Left lung (tissue), 10 donors: ENCODE measurements around the gene TAF1L. TPM values are rescaled to one million over a fixed set of nuclear protein-coding genes. Genes with fewer than 3 reads are reported as not detected.

Source experiments
- ATAC-seq: fragments of 200-7000 bp; cut with Tn5 transposase; one replicate; pipeline ENCODE4 v1.9.1; 2020; ENCODE audit warnings: moderate library complexity
- DNase-seq, 4 donors: peaks; one replicate each; pipeline ENCODE4 v3.0.0-alpha.2; 2013 to 2020
- H3K27ac ChIP-seq, 2 donors: fragments of 200-600 bp; sonication (generic) in 1 of 2; one replicate each; pipeline versions ENCODE4 v1.5.0 to v1.8.0; 2020 to 2021
- H3K27me3 ChIP-seq, 2 donors: fragments of 200-600 bp; sonication (generic) in 1 of 2; one replicate each; pipeline versions ENCODE4 v1.5.0 to v1.8.0; 2020 to 2021
- H3K36me3 ChIP-seq, 2 donors: fragments of 200-600 bp; sonication (generic) in 1 of 2; one replicate each; pipeline versions ENCODE4 v1.5.0 to v1.8.0; 2020 to 2021
- H3K4me1 ChIP-seq, 2 donors: fragments of 200-600 bp; one replicate each; pipeline ENCODE4 v1.8.0; 2021
- H3K4me3 ChIP-seq, 2 donors: fragments of 200-600 bp; sonication (generic) in 1 of 2; one replicate each; pipeline versions ENCODE4 v1.5.0 to v1.8.0; 2020 to 2021; ENCODE audit warnings: mild to moderate bottlenecking in 1 of 2
- H3K9me3 ChIP-seq, 2 donors: fragments of 200-600 bp; sonication (generic) in 1 of 2; one replicate each; pipeline versions ENCODE4 v1.5.0 to v1.8.0; 2020 to 2021
- intact Hi-C, 2 donors: fragments of 100-400 bp; cut with DNase I; formaldehyde crosslinking; loops; one replicate each; pipeline versions ENCODE4 v1.11.2 to v1.14.2; 2022
- polyA plus RNA-seq, 6 donors: library from polyadenylated mRNA; unstranded; fragments of 120-200 nt; gene quantifications; one replicate each; pipeline ENCODE4 v1.2.1, GENCODE V29; 2013; ENCODE audit not compliant: insufficient read length in 6 of 6
- total RNA-seq, 2 donors: library from RNA; stranded (reverse); fragmentation: NEBNext Ultra II Directional; extraction: Animal tissue kit (Norgen Biotek cat#: 25700); gene quantifications; one replicate each; pipeline ENCODE4 v1.2.1, GENCODE V29; 2021
- TF ChIP-seq, protein P1 (sequence below), 2 donors: fragments of 200-600 bp; sonication (generic) in 1 of 2; IDR thresholded peaks; one replicate each; pipeline versions ENCODE4 v1.5.0 to v1.8.0; 2021; ENCODE audit warnings: antibody characterized with exemption in 2 of 2
- donor health status: DM: no; HTN: yes; CAD: no.
- donor health status: DM: no; HTN: no; CAD: no.

The TAF1L gene
- total and polyA plus RNA-seq, 8 donors, result 0.03 to 0.22 (median 0.11) TPM; not detected in 1

DNA sequence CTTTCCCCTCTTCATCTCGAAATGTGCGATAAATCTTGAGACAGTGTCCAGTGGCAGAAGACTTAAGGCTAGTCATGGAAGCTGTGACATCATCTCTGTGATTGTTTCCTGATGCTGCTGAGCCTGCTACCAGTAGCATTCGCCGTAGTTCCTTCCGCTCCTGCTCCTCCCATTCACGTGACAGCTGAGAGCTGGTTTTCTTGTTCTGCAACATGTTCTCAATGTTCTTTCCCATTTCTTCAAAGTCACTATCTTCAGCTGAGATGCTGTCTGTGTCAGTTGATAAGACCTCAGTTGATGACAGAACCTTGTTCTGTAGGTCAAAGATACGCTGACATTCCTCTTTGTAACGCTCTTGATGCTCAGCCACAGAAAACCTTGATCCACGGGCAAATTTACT, 3.5 kb downstream of the TAF1L start:
- ATAC-seq (no peak), DNase-seq (no peak)
- Histone ChIP-seq H3K36me3 (no peaks in the 10 kb centered on the region), H3K27me3 (no peaks in the 10 kb centered on the region), H3K4me3 (no peak overlapping the region), H3K27ac (no peak overlapping the region), H3K9me3 (no peaks in the 10 kb centered on the region), H3K4me1 (no peaks in the 10 kb centered on the region)
- TF ChIP-seq, protein P1, sequence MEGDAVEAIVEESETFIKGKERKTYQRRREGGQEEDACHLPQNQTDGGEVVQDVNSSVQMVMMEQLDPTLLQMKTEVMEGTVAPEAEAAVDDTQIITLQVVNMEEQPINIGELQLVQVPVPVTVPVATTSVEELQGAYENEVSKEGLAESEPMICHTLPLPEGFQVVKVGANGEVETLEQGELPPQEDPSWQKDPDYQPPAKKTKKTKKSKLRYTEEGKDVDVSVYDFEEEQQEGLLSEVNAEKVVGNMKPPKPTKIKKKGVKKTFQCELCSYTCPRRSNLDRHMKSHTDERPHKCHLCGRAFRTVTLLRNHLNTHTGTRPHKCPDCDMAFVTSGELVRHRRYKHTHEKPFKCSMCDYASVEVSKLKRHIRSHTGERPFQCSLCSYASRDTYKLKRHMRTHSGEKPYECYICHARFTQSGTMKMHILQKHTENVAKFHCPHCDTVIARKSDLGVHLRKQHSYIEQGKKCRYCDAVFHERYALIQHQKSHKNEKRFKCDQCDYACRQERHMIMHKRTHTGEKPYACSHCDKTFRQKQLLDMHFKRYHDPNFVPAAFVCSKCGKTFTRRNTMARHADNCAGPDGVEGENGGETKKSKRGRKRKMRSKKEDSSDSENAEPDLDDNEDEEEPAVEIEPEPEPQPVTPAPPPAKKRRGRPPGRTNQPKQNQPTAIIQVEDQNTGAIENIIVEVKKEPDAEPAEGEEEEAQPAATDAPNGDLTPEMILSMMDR (IDR thresholded peaks at IDR 0.05), result no peak
- intact Hi-C loops, result no loop called here

DNA sequence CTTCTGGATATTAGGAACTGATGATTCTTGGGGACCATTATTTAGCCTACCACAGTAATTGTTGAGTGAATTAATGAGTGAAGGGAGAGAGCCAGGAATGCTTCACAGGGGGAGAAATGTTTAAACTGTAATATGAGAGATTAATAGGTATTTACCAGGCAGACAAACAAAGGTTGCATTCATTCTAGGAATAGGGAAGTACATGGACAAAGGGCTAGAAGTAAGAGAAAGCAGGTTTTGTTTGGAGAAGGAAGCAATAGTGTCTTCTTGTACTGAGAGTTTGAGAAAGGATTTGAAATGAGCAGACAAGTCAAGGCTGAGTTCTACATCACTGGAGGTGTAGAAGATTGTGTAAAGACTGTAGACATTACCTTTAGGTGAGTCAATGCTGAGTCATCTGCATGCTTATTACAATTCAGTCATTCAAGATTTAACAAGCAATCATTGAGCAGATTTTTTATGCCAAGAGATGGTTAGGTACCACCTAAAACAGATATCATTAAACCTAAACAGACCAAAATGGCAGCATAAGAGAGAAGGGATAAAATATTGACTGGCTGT, 8.0 kb downstream of the TAF1L start:
- intact Hi-C loops, result no loop called here

DNA sequence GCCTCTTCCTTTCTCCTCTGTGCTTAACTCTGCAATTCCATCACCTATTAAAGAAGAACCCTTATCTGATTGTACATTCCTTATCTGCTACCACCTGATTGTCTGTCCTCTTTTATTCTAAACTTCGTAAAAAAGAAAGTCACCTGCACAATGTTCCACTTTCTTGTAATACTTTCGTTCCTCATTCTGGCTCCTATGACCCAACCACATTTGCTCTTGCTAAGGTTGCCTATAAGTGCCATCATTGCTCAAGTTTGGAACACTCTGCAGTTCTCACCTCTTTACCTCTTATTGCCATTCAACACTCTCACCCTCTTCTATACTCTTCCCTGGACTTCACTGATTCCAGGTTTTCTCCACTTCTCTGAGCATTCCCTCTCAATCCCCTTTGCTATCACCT, 10.1 kb downstream of the TAF1L start:
- intact Hi-C loops, result no loop called here
- Histone ChIP-seq H3K9me3 (no peaks in the 10 kb centered on the region), H3K36me3 (no peaks in the 10 kb centered on the region), H3K4me3 (no peak overlapping the region), H3K27ac (no peak overlapping the region), H3K27me3 (no peaks in the 10 kb centered on the region), H3K4me1 (no peaks in the 10 kb centered on the region)
- ATAC-seq (no peak), DNase-seq (no peak)
- TF ChIP-seq, protein P1 (IDR thresholded peaks at IDR 0.05), result no peak

More for the DNA sequence above, 8.0 kb downstream of the TAF1L start:
- Histone ChIP-seq H3K36me3 (no peaks in the 10 kb centered on the region), H3K9me3 (no peaks in the 10 kb centered on the region), H3K27me3 (no peaks in the 10 kb centered on the region), H3K27ac (no peak overlapping the region), H3K4me1 (no peaks in the 10 kb centered on the region), H3K4me3 (no peak overlapping the region)
- DNase-seq, result no peak
- no peak for ATAC-seq
- TF ChIP-seq, protein P1 (IDR thresholded peaks at IDR 0.05), result no peak

DNA sequence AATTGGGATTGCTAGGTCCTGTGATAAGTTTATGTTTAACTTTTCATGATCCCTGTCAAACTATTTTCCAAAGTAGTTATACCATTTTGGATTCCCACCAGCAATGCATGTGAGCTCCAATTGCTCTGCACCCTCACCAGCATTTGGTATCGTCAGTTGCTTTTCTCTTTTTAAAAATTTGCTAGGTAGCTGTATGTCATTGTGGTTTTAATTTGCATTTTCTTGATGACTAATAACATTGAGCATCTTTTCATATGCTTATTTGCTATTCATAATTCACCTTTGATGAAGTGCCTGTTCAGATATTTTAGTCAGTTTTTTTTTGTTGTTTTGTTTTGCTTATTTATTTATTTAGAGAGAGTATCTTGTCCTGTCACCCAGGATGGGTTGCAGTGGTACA, 12.5 kb downstream of the TAF1L start:
- H3K27me3 ChIP-seq, result peaks cover 0 to 9% of the 10 kb centered on the region in 2 donors
- no peak overlapping the region for H3K27ac ChIP-seq
- no peak for DNase-seq
- H3K36me3 ChIP-seq, result no peaks in the 10 kb centered on the region
- intact Hi-C loops, result no loop called here
- TF ChIP-seq, protein P1 (IDR thresholded peaks at IDR 0.05), result no peak
- H3K4me3 ChIP-seq, result no peak overlapping the region
- no peaks in the 10 kb centered on the region for H3K9me3 ChIP-seq
- no peaks in the 10 kb centered on the region for H3K4me1 ChIP-seq
- no peak for ATAC-seq

DNA sequence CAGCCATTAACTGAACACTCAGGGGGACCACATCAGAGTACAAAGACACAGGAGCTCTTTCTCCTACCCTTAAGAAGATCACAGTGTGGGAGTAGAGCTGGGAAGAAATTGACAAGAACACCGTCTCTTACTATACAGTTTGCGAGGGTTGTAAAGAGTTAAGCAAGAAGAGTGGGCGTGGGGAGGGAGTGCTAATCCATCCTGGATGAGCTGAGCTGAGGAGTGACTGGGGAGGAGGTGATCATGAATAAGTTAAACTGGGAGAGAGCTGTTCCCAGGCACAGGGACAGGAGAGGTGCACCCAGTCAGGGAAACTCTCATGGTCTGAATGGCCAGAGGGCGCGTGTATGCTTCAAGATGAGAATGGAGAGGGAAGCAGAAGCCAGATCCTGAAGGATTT, 17.2 kb downstream of the TAF1L start:
- Histone ChIP-seq H3K4me3 (no peak overlapping the region), H3K27me3 (peaks cover 0 to 9% of the 10 kb centered on the region in 2 donors), H3K4me1 (no peaks in the 10 kb centered on the region), H3K36me3 (no peaks in the 10 kb centered on the region), H3K27ac (no peak overlapping the region), H3K9me3 (no peaks in the 10 kb centered on the region)
- intact Hi-C loops, result loop anchor here in 1 of 2 donors (10.0 kb wide), 1 partner anchor 87 kb away; no protein-coding TSS in a partner anchor
- ATAC-seq (no peak), DNase-seq (no peak)
- TF ChIP-seq, protein P1 (IDR thresholded peaks at IDR 0.05), result no peak
